ENCODE data around the gene ISG20L2.
A peak's percentile ranks its signal among the peaks of the same experiment; 100 is the strongest.

ISG20L2 gene

GRCh38 chr1:156706657-156707416 is 21.7 kb downstream of the ISG20L2 start:
- DNase-seq (ENCODE audit: low read depth, low spot score): peak; percentile 91

GRCh38 chr1:156705918-156706656 is 22.5 kb downstream of the ISG20L2 start:
- DNase-seq (ENCODE audit: low read depth, low spot score): peak; percentile 100

- no peak for DNase-seq (ENCODE audit: low read depth, low spot score)
These were observed 23.1 kb downstream of the ISG20L2 start, which contains the start of gene CRABP2 for GRCh38 chr1:156705321-156705917. CRABP2 (minus strand) TSS chr1:156705583; CDS start chr1:156705446, 137 bp downstream.

GRCh38 chr1:156704930-156705320 is 23.6 kb downstream of the ISG20L2 start:
- peak; percentile 62 for DNase-seq (ENCODE audit: low read depth, low spot score)

GRCh38 chr1:156704166-156704711 is 24.3 kb downstream of the ISG20L2 start:
- peak; percentile 40 for DNase-seq (ENCODE audit: low read depth, low spot score)

- DNase-seq (ENCODE audit: low read depth, low spot score): peak; percentile 76
These were observed 24.8 kb downstream of the ISG20L2 start for GRCh38 chr1:156703741-156704140.

DNA sequence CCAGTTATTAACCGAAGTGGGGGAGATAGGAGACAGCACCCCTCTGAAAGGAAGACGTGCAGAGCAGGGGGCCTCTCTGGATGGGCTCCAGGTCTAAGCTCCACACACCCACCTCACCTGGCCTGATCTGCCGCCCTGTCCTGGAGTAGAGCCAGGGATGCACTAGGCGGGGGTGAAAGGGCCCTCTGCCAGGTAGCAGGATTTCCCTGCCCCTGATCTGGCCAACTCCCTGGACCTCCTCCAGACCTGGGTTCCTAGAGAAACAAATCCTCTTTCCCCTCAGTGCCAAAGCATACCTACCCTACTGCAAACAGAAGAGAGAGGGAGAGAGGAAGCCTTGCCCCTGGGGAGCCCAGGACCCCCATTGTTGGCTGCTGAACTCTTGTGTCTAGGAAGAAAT is 25.2 kb downstream of the ISG20L2 start:
- no peak for DNase-seq (ENCODE audit: low read depth, low spot score)

GRCh38 chr1:156700736-156701531 is 27.6 kb downstream of the ISG20L2 start:
- peak; percentile 44 for DNase-seq (ENCODE audit: low read depth, low spot score)

DNA sequence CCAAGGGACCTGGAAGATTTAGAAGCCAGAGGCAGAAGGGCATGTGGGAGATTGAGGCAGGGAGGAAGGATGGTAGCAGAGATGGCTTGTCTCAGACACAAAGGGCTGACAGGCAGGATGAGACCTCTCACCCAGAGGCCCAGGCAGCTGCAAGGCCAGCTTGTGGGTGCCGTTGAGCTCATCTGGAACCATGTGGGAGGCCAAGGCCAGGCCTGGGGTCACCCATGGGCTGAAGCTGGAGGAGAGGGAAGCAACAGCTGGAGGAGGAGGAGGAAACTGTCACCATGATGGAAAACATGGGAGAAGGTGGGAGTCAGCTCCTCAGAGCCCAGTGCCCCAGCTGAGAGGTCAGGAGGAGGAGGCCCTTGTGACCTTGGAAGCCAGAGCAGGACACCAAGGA is 29.6 kb downstream of the ISG20L2 start:
- DNase-seq (ENCODE audit: low read depth, low spot score): no peak

GRCh38 chr1:156697481-156697880 is 31.1 kb downstream of the ISG20L2 start:
- DNase-seq (ENCODE audit: low read depth, low spot score): peak; percentile 57

GRCh38 chr1:156696755-156697154 is 31.8 kb downstream of the ISG20L2 start:
- peak; percentile 44 for DNase-seq (ENCODE audit: low read depth, low spot score)

DNA sequence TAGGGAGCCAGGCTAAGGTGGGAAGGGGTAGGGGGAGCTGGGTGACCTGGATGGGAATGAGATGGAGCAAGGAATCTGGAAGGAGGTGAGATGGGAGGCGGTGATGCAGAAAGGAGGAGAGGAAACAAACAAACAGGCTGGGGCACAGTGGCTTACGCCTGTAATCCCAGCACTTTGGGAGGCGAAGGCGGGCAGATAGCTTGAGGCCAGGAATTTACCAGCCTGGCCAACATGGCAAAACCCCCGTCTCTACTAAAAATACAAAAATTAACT is 33.9 kb downstream of the ISG20L2 start:
- DNase-seq (ENCODE audit: low read depth, low spot score): peak; percentile 49

- peak; percentile 87 for DNase-seq (ENCODE audit: low read depth, low spot score)
These were observed 34.5 kb downstream of the ISG20L2 start for GRCh38 chr1:156693848-156694689.

GRCh38 chr1:156692925-156693847 is 35.4 kb downstream of the ISG20L2 start:
- peak; percentile 99 for DNase-seq (ENCODE audit: low read depth, low spot score)

DNA sequence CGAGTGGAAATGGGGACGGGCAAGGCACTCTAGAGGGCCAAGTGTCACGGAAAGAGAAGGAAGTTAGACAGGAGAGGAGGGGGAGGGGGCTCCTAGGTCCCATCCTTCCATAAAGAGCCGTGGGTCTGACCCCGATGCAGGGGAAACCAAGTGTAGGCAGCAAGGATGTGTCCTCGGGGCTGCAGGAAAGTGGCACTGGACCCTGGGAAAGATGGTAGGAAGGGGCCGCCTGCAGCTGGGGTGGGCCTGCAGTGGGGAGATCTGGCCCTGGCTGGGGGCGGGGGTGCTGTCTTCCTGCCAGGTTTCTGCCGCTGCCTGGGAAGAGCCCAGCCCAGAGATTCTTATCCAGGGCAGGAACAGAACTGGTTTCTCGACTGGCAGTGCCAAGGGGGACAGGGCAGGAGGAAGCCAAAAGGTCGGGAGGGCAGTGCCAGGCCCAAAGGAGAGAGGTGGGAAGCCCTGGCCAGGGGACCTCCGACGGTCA is 36.1 kb downstream of the ISG20L2 start:
- DNase-seq (ENCODE audit: low read depth, low spot score): no peak

DNA sequence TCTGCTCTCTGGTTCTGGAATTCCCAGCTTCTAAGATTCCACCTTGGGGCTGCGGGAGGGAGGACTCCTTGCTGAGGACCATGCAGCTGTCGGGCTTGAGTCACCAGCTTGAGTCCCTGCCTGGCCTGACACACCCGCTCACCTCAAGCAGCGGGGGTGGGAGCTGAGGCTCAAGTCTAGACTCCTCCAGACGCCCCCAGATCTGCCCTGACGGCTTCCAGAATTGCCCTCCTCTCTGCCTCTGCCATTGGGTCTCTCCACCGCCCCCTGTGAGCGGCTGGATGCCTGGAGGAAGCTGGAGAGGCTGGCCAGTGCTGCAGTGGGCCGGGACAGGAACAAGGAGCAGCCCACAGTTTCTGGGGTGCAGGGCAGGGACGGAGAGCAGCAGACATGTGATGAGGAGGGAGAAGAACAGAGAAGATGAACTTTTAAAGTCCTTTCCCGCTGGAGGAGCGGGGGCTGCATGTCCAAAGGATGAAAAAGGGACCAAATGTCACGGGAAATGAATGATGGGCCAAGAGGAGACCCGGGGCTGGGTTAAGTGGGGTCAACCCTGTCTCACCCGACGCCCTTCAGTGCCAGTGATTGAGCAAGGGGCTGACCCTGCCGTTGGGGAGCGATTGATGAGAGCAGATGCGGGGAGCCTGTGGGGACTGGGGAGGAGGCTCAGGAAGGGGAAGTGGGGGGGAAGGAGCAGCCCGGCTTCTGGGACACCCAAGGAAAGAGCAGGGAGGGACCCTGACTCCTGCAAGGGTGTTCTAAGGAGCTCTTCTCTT is 36.7 kb downstream of the ISG20L2 start:
- peak; percentile 67 for DNase-seq (ENCODE audit: low read depth, low spot score)

DNA sequence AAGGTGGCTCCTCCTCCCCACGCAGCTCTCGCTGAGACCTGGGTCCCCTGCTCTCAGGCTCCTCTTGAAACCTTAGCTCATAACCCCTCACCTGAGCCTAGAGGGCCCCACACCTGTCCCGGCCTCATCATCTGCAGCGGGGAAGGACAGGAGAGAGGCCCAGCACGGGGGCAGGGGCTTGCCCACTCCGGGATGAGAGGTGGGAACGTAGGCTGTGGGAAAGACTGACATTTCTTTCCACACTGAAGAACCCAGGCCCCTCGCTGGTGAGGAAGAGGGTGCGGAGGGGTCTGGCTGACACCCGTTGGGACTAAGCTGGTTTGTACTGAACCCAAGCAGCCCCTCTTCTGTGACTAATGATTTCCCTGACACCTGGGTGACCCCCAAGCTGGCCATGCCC is 37.4 kb downstream of the ISG20L2 start:
- DNase-seq (ENCODE audit: low read depth, low spot score): peak; percentile 12

DNA sequence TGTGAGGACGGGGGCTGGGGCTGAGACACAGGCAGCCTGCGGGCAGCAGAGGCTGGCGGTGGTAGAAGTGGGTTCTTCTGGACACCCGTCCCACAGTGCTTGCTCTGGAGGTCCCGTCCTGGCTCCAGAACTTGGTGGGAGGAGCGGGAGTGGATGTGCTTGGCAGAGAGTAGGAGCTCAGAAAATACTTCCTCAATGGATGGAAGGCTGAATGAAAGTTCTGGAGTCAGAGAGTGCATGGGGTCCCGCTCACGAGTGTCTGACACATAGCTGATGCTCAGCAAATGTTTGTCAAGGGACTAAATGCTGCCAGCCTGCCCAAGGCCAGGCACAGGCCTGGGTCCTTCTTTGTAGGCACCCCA is 37.9 kb downstream of the ISG20L2 start:
- DNase-seq (ENCODE audit: low read depth, low spot score): no peak
